ENCODE measurements around the gene PDCD2L. TPM values are rescaled to one million over a fixed set of nuclear protein-coding genes. Genes with fewer than 3 reads are reported as not detected.

PDCD2L gene
- total and polyA plus RNA-seq, 10 of the 15 experiments (the other 5 are each of a cell fraction or from before 2014, with no cell fraction given) = 7.2 to 41.3 (median 26.9) TPM

- TF ChIP-seq, protein P1, sequence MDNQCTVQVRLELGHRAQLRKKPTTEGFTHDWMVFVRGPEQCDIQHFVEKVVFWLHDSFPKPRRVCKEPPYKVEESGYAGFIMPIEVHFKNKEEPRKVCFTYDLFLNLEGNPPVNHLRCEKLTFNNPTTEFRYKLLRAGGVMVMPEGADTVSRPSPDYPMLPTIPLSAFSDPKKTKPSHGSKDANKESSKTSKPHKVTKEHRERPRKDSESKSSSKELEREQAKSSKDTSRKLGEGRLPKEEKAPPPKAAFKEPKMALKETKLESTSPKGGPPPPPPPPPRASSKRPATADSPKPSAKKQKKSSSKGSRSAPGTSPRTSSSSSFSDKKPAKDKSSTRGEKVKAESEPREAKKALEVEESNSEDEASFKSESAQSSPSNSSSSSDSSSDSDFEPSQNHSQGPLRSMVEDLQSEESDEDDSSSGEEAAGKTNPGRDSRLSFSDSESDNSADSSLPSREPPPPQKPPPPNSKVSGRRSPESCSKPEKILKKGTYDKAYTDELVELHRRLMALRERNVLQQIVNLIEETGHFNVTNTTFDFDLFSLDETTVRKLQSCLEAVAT (IDR thresholded peaks at IDR 0.05) = no peak
- TF ChIP-seq ZNF217 (IDR thresholded peaks at IDR 0.05) (no peak), NR2C1 (IDR thresholded peaks at IDR 0.05) (no peak)
- TF ChIP-seq, protein P2, sequence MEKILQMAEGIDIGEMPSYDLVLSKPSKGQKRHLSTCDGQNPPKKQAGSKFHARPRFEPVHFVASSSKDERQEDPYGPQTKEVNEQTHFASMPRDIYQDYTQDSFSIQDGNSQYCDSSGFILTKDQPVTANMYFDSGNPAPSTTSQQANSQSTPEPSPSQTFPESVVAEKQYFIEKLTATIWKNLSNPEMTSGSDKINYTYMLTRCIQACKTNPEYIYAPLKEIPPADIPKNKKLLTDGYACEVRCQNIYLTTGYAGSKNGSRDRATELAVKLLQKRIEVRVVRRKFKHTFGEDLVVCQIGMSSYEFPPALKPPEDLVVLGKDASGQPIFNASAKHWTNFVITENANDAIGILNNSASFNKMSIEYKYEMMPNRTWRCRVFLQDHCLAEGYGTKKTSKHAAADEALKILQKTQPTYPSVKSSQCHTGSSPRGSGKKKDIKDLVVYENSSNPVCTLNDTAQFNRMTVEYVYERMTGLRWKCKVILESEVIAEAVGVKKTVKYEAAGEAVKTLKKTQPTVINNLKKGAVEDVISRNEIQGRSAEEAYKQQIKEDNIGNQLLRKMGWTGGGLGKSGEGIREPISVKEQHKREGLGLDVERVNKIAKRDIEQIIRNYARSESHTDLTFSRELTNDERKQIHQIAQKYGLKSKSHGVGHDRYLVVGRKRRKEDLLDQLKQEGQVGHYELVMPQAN (conservative IDR thresholded peaks at IDR 0.05) = no peak
Measured at GRCh38 chr19:34382471-34382870, 21.7 kb upstream of the PDCD2L start (continued).

DNA sequence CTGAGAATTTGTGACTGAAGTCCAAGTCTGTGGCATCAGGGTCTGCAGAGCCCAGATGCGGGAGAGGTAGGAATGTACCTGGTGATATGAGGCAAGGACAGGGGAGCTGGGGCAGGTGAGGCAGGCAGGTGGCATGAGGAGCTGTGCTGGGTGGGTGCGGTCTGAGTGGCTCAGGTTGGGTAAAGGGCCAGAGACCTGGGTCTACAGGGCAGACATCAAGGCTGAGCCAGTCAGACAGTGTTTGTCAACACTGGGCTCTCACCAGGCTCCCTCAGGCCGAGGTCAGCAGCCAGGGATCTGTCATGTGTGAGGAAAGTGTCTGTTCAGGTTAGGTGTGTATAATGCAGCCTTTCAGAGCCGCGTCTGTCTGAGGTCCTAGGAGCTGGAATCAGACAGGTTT is 20.6 kb upstream of the PDCD2L start:
- H3K4me3 ChIP-seq = no peak overlapping the region
- H3K9ac ChIP-seq (ENCODE audit: control insufficient read depth, insufficient read depth, low read length) = no peak overlapping the region
- no peak overlapping the region for H3K27ac ChIP-seq (ENCODE audit: control insufficient read depth, insufficient read depth)
- peaks cover 68 to 79% of the 10 kb centered on the region in 2 experiments for H3K36me3 ChIP-seq (ENCODE audit: control insufficient read depth in 2 of 2, insufficient read depth in 2 of 2, low read length in 1 of 2)
- intact Hi-C loops (cut with micrococcal nuclease; ENCODE audit: unreplicated experiment) (no loop called here), in situ Hi-C loops (cut with MboI) (no loop called here)
- ATAC-seq (no peak), DNase-seq (ENCODE audit: low read depth, low spot score) (no peak), FAIRE-seq (no peak)
- SMC1A ChIA-PET (ENCODE audit: uncharacterized antibody, unreplicated experiment) = no interaction called here
- H3K9me3 ChIP-seq (replicated peaks; ENCODE audit: control insufficient read depth, insufficient read depth, low read length) = no peaks in the 10 kb centered on the region
- WGBS (ENCODE audit: insufficient coverage, insufficient replicate concordance, low lambda C conversion rate, missing lambda C conversion rate) = 97% methylated on average over 5 of the region's 5 CpGs
- H3K79me2 ChIP-seq (ENCODE audit: control insufficient read depth, insufficient read depth, low read length) = no peaks in the 10 kb centered on the region
- BruUV-seq (replicated peaks) = no TSS peak
- H3K27me3 ChIP-seq (replicated peaks in 1 of 2; ENCODE audit: control insufficient read depth in 2 of 2, insufficient read depth in 2 of 2, low read length in 1 of 2) = no peaks in the 10 kb centered on the region
- RAD21 ChIA-PET (ENCODE audit: unreplicated experiment) = no interaction called here
- H3K4me2 ChIP-seq (ENCODE audit: control insufficient read depth, insufficient read depth) = no peak overlapping the region
- CTCF ChIA-PET = no interaction called here
- H2AFZ ChIP-seq (ENCODE audit: control insufficient read depth, low read depth, low read length) = no peak overlapping the region
- H3K4me1 ChIP-seq (ENCODE audit: control insufficient read depth, insufficient read depth, low read length) = no peaks in the 10 kb centered on the region
- TF ChIP-seq POLR2AphosphoS2 (IDR thresholded peaks at IDR 0.05; ENCODE audit: low read depth, low read length) = peak; percentile 79; the same call in 1 of the 2 replicates
- no peak for TF ChIP-seq RAD21 (IDR thresholded peaks at IDR 0.05; ENCODE audit: insufficient read depth, low read depth, low read length)
- POLR2A ChIA-PET = no interaction called here
- H4K20me1 ChIP-seq (ENCODE audit: control insufficient read depth, insufficient read depth) = no peaks in the 10 kb centered on the region; the same call in 1 of the 2 replicates
